ENCODE measurements around the gene SSPN. TPM values are rescaled to one million over a fixed set of nuclear protein-coding genes. Genes with fewer than 3 reads are reported as not detected.
"Not testable (repeated sequence)": the region's sequence is repeated elsewhere in the genome, so short reads cannot be mapped to it uniquely, and the experiment has no call there.

Gene SSPN
- total RNA-seq, 1 experiment from 2014 or later: 11.9 TPM

DNA sequence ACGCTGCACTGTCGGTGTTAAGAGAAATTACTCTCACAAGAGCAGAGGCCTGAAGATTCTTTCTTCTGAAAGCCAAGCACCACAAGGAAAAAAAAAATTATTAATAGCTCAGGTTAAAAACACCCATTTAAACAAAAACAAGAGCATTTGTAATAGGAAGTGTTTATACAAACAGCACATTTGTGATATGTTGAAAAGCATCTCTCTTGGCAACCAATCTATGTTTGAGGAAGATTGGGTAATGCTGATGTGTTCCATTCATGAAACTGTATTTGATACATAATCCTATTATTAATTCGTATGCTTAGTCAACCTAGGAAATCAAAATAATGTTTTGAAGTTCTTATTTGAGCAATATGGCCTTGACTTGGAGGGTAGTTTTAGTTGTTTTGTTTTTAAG is 36.5 kb downstream of the SSPN start:
- H3K4me2 ChIP-seq (ENCODE audit: low read length): no peak overlapping the region
- intact Hi-C loops (cut with micrococcal nuclease): no loop called here
- no peaks in the 10 kb centered on the region for H4K20me1 ChIP-seq (ENCODE audit: low read length)
- H3K27me3 ChIP-seq (ENCODE audit: low read length): no peaks in the 10 kb centered on the region
- TF ChIP-seq EZH2phosphoT487 (IDR thresholded peaks at IDR 0.05; ENCODE audit: borderline replicate concordance, low read length) (no peak), EZH2 (IDR thresholded peaks at IDR 0.05; ENCODE audit: low read length, unreplicated experiment) (no peak)
- TF ChIP-seq, protein P1, sequence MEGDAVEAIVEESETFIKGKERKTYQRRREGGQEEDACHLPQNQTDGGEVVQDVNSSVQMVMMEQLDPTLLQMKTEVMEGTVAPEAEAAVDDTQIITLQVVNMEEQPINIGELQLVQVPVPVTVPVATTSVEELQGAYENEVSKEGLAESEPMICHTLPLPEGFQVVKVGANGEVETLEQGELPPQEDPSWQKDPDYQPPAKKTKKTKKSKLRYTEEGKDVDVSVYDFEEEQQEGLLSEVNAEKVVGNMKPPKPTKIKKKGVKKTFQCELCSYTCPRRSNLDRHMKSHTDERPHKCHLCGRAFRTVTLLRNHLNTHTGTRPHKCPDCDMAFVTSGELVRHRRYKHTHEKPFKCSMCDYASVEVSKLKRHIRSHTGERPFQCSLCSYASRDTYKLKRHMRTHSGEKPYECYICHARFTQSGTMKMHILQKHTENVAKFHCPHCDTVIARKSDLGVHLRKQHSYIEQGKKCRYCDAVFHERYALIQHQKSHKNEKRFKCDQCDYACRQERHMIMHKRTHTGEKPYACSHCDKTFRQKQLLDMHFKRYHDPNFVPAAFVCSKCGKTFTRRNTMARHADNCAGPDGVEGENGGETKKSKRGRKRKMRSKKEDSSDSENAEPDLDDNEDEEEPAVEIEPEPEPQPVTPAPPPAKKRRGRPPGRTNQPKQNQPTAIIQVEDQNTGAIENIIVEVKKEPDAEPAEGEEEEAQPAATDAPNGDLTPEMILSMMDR (conservative IDR thresholded peaks at IDR 0.05; ENCODE audit: low read depth, low read length): no peak
- no peaks in the 10 kb centered on the region for H3K9me2 ChIP-seq (replicated peaks; ENCODE audit: low read length)
- no peak overlapping the region for H3K27ac ChIP-seq (ENCODE audit: low read length)
- no peaks in the 10 kb centered on the region for H3K36me3 ChIP-seq (ENCODE audit: low read depth, low read length)
- ATAC-seq (no peak), DNase-seq (no peak)
- H3K4me1 ChIP-seq (ENCODE audit: insufficient read depth, low read length): peaks cover 3% of the 10 kb centered on the region; the same call in 1 of the 2 replicates
- no peaks in the 10 kb centered on the region for H3K9me3 ChIP-seq (ENCODE audit: low read length)
- no TSS peak for BruUV-seq (replicated peaks)
- POLR2A ChIA-PET (ENCODE audit: unreplicated experiment): no interaction called here
- H3K79me2 ChIP-seq (ENCODE audit: low read length): no peaks in the 10 kb centered on the region
- CTCF ChIA-PET: no interaction called here
- H3K4me3 ChIP-seq (ENCODE audit: low read length): no peak overlapping the region
- H3K9ac ChIP-seq (ENCODE audit: low read length): no peak overlapping the region
- no peaks in the 10 kb centered on the region for H3F3A ChIP-seq (ENCODE audit: low read length, unreplicated experiment)
- H2AFZ ChIP-seq (ENCODE audit: low read length): no peak overlapping the region

DNA sequence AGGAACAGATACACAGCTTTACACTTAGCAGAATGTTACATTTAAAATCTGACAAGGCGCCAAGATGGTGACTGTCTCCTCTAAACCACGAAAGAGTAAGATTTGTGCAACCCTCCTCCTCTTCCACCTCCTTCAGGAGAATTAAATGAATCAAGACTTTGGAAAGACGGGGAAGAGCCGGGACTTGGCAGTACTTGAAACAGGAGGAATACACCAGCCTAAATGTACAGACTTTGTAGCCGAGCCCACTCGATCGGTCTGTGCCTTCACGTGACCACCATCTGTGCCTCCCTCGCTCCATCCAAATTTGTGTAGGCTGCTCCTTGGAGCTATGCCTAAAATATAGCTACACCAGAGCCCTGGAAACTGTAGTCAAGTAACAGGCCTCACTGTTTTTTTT is 38.3 kb downstream of the SSPN start:
- no peak overlapping the region for H3K27ac ChIP-seq (ENCODE audit: low read length)
- H3K4me2 ChIP-seq (ENCODE audit: low read length): no peak overlapping the region
- H3F3A ChIP-seq (ENCODE audit: low read length, unreplicated experiment): peaks cover 3% of the 10 kb centered on the region
- no peaks in the 10 kb centered on the region for H3K36me3 ChIP-seq (ENCODE audit: low read depth, low read length)
- H2AFZ ChIP-seq (ENCODE audit: low read length): no peak overlapping the region
- ATAC-seq (no peak), DNase-seq (no peak)
- TF ChIP-seq EZH2 (IDR thresholded peaks at IDR 0.05; ENCODE audit: low read length, unreplicated experiment): no peak
- TF ChIP-seq, protein P1 (conservative IDR thresholded peaks at IDR 0.05; ENCODE audit: low read depth, low read length): no peak
- no peak for TF ChIP-seq EZH2phosphoT487 (IDR thresholded peaks at IDR 0.05; ENCODE audit: borderline replicate concordance, low read length)
- H3K4me3 ChIP-seq (ENCODE audit: low read length): no peak overlapping the region
- H3K9me2 ChIP-seq (replicated peaks; ENCODE audit: low read length): no peaks in the 10 kb centered on the region
- CTCF ChIA-PET: no interaction called here
- no peak overlapping the region for H3K9ac ChIP-seq (ENCODE audit: low read length)
- H3K4me1 ChIP-seq (ENCODE audit: insufficient read depth, low read length): peaks cover 14% of the 10 kb centered on the region
- no peaks in the 10 kb centered on the region for H4K20me1 ChIP-seq (ENCODE audit: low read length)
- intact Hi-C loops (cut with micrococcal nuclease): no loop called here
- no peaks in the 10 kb centered on the region for H3K79me2 ChIP-seq (ENCODE audit: low read length)
- no peaks in the 10 kb centered on the region for H3K9me3 ChIP-seq (ENCODE audit: low read length)
- POLR2A ChIA-PET (ENCODE audit: unreplicated experiment): interaction anchor here (0.6 kb wide), 1 partner anchor 8 kb away, joined by 12 read pairs; no protein-coding TSS in a partner anchor
- no peaks in the 10 kb centered on the region for H3K27me3 ChIP-seq (ENCODE audit: low read length)
- no TSS peak for BruUV-seq (replicated peaks)

DNA sequence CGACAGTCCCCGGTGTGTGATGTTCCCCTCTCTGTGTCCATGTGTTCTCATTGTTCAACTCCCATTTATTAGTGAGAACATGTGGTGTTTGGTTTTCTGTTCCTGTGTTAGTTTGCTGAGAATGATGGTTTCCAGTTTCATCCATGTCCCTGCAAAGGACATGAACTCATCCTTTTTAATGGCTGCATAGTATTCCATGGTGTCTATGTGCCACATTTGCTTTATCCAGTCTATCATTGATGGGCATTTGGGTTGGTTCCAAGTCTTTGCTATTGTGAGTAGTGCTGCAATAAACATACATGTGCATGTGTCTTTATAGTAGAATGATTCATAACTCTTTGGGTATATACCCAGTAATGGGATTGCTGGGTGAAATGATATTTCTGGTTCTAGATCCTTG is 40.1 kb downstream of the SSPN start:
- H3K9me3 ChIP-seq (ENCODE audit: low read length); H3K9ac ChIP-seq (ENCODE audit: low read length); BruUV-seq (replicated peaks); POLR2A ChIA-PET (ENCODE audit: unreplicated experiment); H3K27ac ChIP-seq (ENCODE audit: low read length); H3K9me2 ChIP-seq (replicated peaks; ENCODE audit: low read length); H3K27me3 ChIP-seq (ENCODE audit: low read length); H3K4me2 ChIP-seq (ENCODE audit: low read length); H3K36me3 ChIP-seq (ENCODE audit: low read depth, low read length); H4K20me1 ChIP-seq (ENCODE audit: low read length); ATAC-seq; DNase-seq; H2AFZ ChIP-seq (ENCODE audit: low read length); H3K79me2 ChIP-seq (ENCODE audit: low read length); intact Hi-C loops (cut with micrococcal nuclease); CTCF ChIA-PET; H3F3A ChIP-seq (ENCODE audit: low read length, unreplicated experiment); H3K4me3 ChIP-seq (ENCODE audit: low read length): not testable (repeated sequence)
- H3K4me1 ChIP-seq (ENCODE audit: insufficient read depth, low read length): peaks cover 30% of the 10 kb centered on the region
